Testis (tissue), 3 donors: ENCODE results near the gene OMA1. TPM values are rescaled to one million over a fixed set of nuclear protein-coding genes. Genes with fewer than 3 reads are reported as not detected.
"Not testable (repeated sequence)": the region's sequence is repeated elsewhere in the genome, so short reads cannot be mapped to it uniquely, and the experiment has no call there.

ENCODE experiments used
- DNase-seq: peaks from one replicate; pipeline ENCODE4 v3.0.0-alpha.2; 2019
- H3K27ac ChIP-seq, 2 donors: fragments of 200-600 bp; sonication (generic); one replicate each; pipeline ENCODE4 v1.5.1; 2019
- H3K27me3 ChIP-seq: fragments of 200-600 bp; sonication (generic); one replicate; pipeline ENCODE4 v1.5.1; 2019
- H3K36me3 ChIP-seq: fragments of 200-600 bp; sonication (generic); one replicate; pipeline ENCODE4 v1.5.1; 2017; ENCODE audit warnings: low read depth; ENCODE audit errors: missing control alignments
- H3K4me1 ChIP-seq: fragments of 200-600 bp; sonication (generic); one replicate; pipeline ENCODE4 v1.5.1; 2019
- H3K4me3 ChIP-seq, 2 donors: fragments of 200-600 bp; sonication (generic); one replicate each; pipeline ENCODE4 v1.5.1; 2017 to 2019
- H3K9me3 ChIP-seq: fragments of 200-600 bp; sonication (generic); one replicate; pipeline ENCODE4 v1.5.1; 2017
- CTCF ChIP-seq, 3 experiments: fragments of 450-650 bp in 2 of 3; fragments of 200-600 bp in 1 of 3; sonication (generic) in 1 of 3; IDR thresholded peaks; one replicate each; pipeline ENCODE4 v1.5.1; 2016 to 2019; ENCODE audit warnings: antibody characterized with exemption in 3 of 3, mild to moderate bottlenecking in 2 of 3, moderate library complexity in 1 of 3
- POLR2A ChIP-seq: fragments of 450-650 bp; IDR thresholded peaks from one replicate; pipeline ENCODE4 v1.6.1; 2017; ENCODE audit warnings: antibody characterized with exemption, mild to moderate bottlenecking, moderate library complexity
- WGBS, 2 donors: methylation state at CpG; one replicate each; pipeline ENCODE4 v1.1.5; 2018; 5-methylcytosine and 5-hydroxymethylcytosine counted together
- intact Hi-C: fragments of 100-400 bp; cut with DNase I; formaldehyde crosslinking; loops from one replicate; pipeline ENCODE4 v1.15.1; 2023; ENCODE audit warnings: low total_unique reads
- polyA plus RNA-seq: library from polyadenylated mRNA; stranded (reverse); fragments of 350-450 nt; fragmentation: Illumina TruSeq; extraction: RNeasy Lipid Tissue Mini Kit (QIAGEN cat#74804); gene quantifications from one replicate; pipeline ENCODE4 v1.2.3, GENCODE V29; 2014; ENCODE audit warnings: low read depth, low replicate concordance; ENCODE audit not compliant: insufficient read depth
- total RNA-seq, 2 donors: library from RNA; depleted of rRNA; stranded (reverse); fragments of >200 nt; gene quantifications; one replicate each; pipeline ENCODE4 v1.2.3, GENCODE V29; 2016

Gene OMA1
- total and polyA plus RNA-seq, 3 donors from 2014 or later, result 10.9 to 24.7 (median 22.1) TPM

GRCh38 chr1:58496042-58496441 is 50.5 kb downstream of the OMA1 start:
- H3K27ac ChIP-seq, result no peak overlapping the region
- no peaks in the 10 kb centered on the region for H3K9me3 ChIP-seq
- no peaks in the 10 kb centered on the region for H3K4me1 ChIP-seq
- no peaks in the 10 kb centered on the region for H3K27me3 ChIP-seq
- no peak for DNase-seq
- no peak overlapping the region for H3K4me3 ChIP-seq
- intact Hi-C loops, result no loop called here
- H3K36me3 ChIP-seq, result no peaks in the 10 kb centered on the region
- WGBS, 2 donors, result 69 to 80% methylated on average over 3 of the region's 3 CpGs
- no peak for TF ChIP-seq CTCF (IDR thresholded peaks at IDR 0.05)
- no peak for TF ChIP-seq POLR2A

GRCh38 chr1:58488914-58489313 is 57.6 kb downstream of the OMA1 start:
- H3K36me3 ChIP-seq, H3K4me3 ChIP-seq, H3K4me1 ChIP-seq, H3K9me3 ChIP-seq, H3K27me3 ChIP-seq, H3K27ac ChIP-seq, DNase-seq, intact Hi-C loops: not testable (repeated sequence)
- WGBS, 2 donors, result 95 to 98% methylated on average over 18 of the region's 18 CpGs

- Histone ChIP-seq H3K36me3 (no peaks in the 10 kb centered on the region), H3K27me3 (no peaks in the 10 kb centered on the region), H3K9me3 (no peaks in the 10 kb centered on the region), H3K4me3 (no peak overlapping the region), H3K4me1 (no peaks in the 10 kb centered on the region), H3K27ac (no peak overlapping the region)
- DNase-seq, result no peak
- no peak for TF ChIP-seq POLR2A
- no peak for TF ChIP-seq CTCF (IDR thresholded peaks at IDR 0.05)
- 91 to 92% methylated on average over 5 of the region's 5 CpGs for WGBS, 2 donors
- intact Hi-C loops, result no loop called here
These were observed 59.5 kb downstream of the OMA1 start for GRCh38 chr1:58487002-58487401.

GRCh38 chr1:58481962-58482361 is 64.6 kb downstream of the OMA1 start:
- Histone ChIP-seq H3K9me3 (no peaks in the 10 kb centered on the region), H3K36me3 (no peaks in the 10 kb centered on the region), H3K27ac (no peak overlapping the region), H3K4me1 (no peaks in the 10 kb centered on the region), H3K4me3 (no peak overlapping the region), H3K27me3 (no peaks in the 10 kb centered on the region)
- intact Hi-C loops, result no loop called here
- TF ChIP-seq POLR2A, result no peak
- TF ChIP-seq CTCF (IDR thresholded peaks at IDR 0.05), result no peak
- DNase-seq, result no peak
- WGBS, 2 donors, result 91 to 92% methylated on average over 2 of the region's 2 CpGs

GRCh38 chr1:58480191-58480590 is 66.3 kb downstream of the OMA1 start:
- WGBS, 2 donors, result 88 to 96% methylated on average over 2 of the region's 2 CpGs
- Histone ChIP-seq H3K27ac (no peak overlapping the region), H3K9me3 (no peaks in the 10 kb centered on the region), H3K27me3 (no peaks in the 10 kb centered on the region), H3K36me3 (no peaks in the 10 kb centered on the region), H3K4me1 (no peaks in the 10 kb centered on the region), H3K4me3 (no peak overlapping the region)
- no peak for DNase-seq
- TF ChIP-seq CTCF (IDR thresholded peaks at IDR 0.05), result no peak
- no peak for TF ChIP-seq POLR2A
- intact Hi-C loops, result no loop called here
